Naive thymus-derived CD4-positive, alpha-beta T cell (primary cell): ENCODE data around the gene CAMTA1. TPM values are rescaled to one million over a fixed set of nuclear protein-coding genes. Genes with fewer than 3 reads are reported as not detected.

ENCODE experiments used
- ATAC-seq: fragments of 150-1000 bp; cut with Tn5 transposase; 2 replicates; pipeline ENCODE4 v1.10.0; 2021; ENCODE audit warnings: mild to moderate bottlenecking, moderate library complexity
- CTCF ChIA-PET: fragments of 350-600 bp; sonication (Branson Sonifier 250); formaldehyde crosslinking; loops from one replicate; lab custom pipeline; 2021; ENCODE audit warnings: antibody characterized with exemption; lab: Charles Lee
- POLR2A ChIA-PET: fragments of 350-600 bp; sonication (Branson Sonifier 250); formaldehyde crosslinking; loops from one replicate; lab custom pipeline; 2021; ENCODE audit warnings: antibody characterized with exemption, inconsistent platforms; lab: Charles Lee
- DNase-seq, 9 donors: peaks; one replicate each; pipeline versions ENCODE4 v3.0.0 to v3.0.0-alpha.2; 2020 to 2022; ENCODE audit warnings: mixed read lengths in 1 of 9
- H3K27ac ChIP-seq: one replicate; pipeline ENCODE4 v1.7.0; 2013; ENCODE audit warnings: mild to moderate bottlenecking, low read depth, low read length, moderate library complexity
- H3K27me3 ChIP-seq, 2 donors: one replicate each; pipeline ENCODE4 v1.7.0; 2013; ENCODE audit warnings: low read length in 2 of 2, mild to moderate bottlenecking in 2 of 2, moderate library complexity in 2 of 2; ENCODE audit not compliant: control insufficient read depth in 2 of 2, insufficient read depth in 2 of 2
- H3K36me3 ChIP-seq, 3 experiments: 1 replicate in 2 of 3; 2 replicates in 1 of 3; pipeline ENCODE4 v1.7.0; 2013; ENCODE audit warnings: low read length in 3 of 3, mild to moderate bottlenecking in 3 of 3, moderate library complexity in 1 of 3; ENCODE audit not compliant: insufficient read depth in 3 of 3, control insufficient read depth in 2 of 3
- H3K4me1 ChIP-seq, 2 donors: one replicate each; pipeline ENCODE4 v1.7.0; 2013; ENCODE audit warnings: low read length in 2 of 2, mild to moderate bottlenecking in 2 of 2, moderate library complexity in 1 of 2; ENCODE audit not compliant: control insufficient read depth in 2 of 2, insufficient read depth in 2 of 2
- H3K4me3 ChIP-seq: 2 replicates; pipeline ENCODE4 v1.7.0; 2013; ENCODE audit warnings: mild to moderate bottlenecking, low read length
- H3K9me3 ChIP-seq, 3 experiments: 1 replicate in 2 of 3; 2 replicates in 1 of 3; pipeline ENCODE4 v1.7.0; 2013; ENCODE audit warnings: low read length in 3 of 3; ENCODE audit not compliant: control insufficient read depth in 2 of 3
- H3K27ac Mint-ChIP-seq, 9 donors: one replicate each; pipeline ENCODE4 v1.8.0; 2020 to 2022; ENCODE audit warnings: mixed read lengths in 9 of 9, mild to moderate bottlenecking in 8 of 9, moderate library complexity in 5 of 9, inconsistent platforms in 2 of 9
- H3K27me3 Mint-ChIP-seq, 5 donors: one replicate each; pipeline ENCODE4 v1.8.0; 2021 to 2022; ENCODE audit warnings: mixed read lengths in 5 of 5, mild to moderate bottlenecking in 1 of 5
- H3K36me3 Mint-ChIP-seq, 5 donors: one replicate each; pipeline ENCODE4 v1.8.0; 2020 to 2022; ENCODE audit warnings: mixed read lengths in 5 of 5, mild to moderate bottlenecking in 3 of 5, inconsistent platforms in 1 of 5
- H3K4me1 Mint-ChIP-seq, 7 donors: one replicate each; pipeline ENCODE4 v1.8.0; 2020 to 2022; ENCODE audit warnings: mixed read lengths in 7 of 7, mild to moderate bottlenecking in 3 of 7, inconsistent platforms in 1 of 7
- H3K4me3 Mint-ChIP-seq, 10 donors: one replicate each; pipeline ENCODE4 v1.8.0; 2020 to 2022; ENCODE audit warnings: mild to moderate bottlenecking in 10 of 10, mixed read lengths in 10 of 10, moderate library complexity in 6 of 10, inconsistent platforms in 2 of 10
- H3K9me3 Mint-ChIP-seq, 11 donors: one replicate each; pipeline ENCODE4 v1.8.0; 2020 to 2022; ENCODE audit warnings: mixed read lengths in 11 of 11, mild to moderate bottlenecking in 4 of 11, inconsistent platforms in 1 of 11, moderate library complexity in 1 of 11
- intact Hi-C, 2 donors: fragments of 100-400 bp; cut with micrococcal nuclease; formaldehyde crosslinking; loops; one replicate each; pipeline ENCODE4 v1.15.1; 2023
- polyA plus RNA-seq, 2 donors: library from polyadenylated mRNA; unstranded; fragments of 300-500 nt; fragmentation: Illumina TruSeq; gene quantifications; one replicate each; pipeline ENCODE4 v1.2.3, GENCODE V29; 2021
- total RNA-seq, 6 experiments: library from RNA in 5 of 6; stranded (reverse) in 5 of 6; gene quantifications; 1 replicate in 5 of 6; 2 replicates in 1 of 6; pipeline ENCODE4 v1.2.3 and lab custom pipeline; 2021 to 2026

The CAMTA1 gene
- total and polyA plus RNA-seq, 7 experiments from 2014 or later, result 38.1 to 68.6 (median 42.6) TPM

GRCh38 chr1:7290971-7291970, 506.0 kb downstream of the CAMTA1 start:
- no peak for ATAC-seq
- H3K4me3 ChIP-seq, result no peak overlapping the region
- H3K27me3 Mint-ChIP-seq, result peaks cover 0 to 33% (median 13%) of the 10 kb centered on the region in 5 donors
- no peak overlapping the region for H3K4me3 Mint-ChIP-seq
- intact Hi-C loops, result no loop called here
- CTCF ChIA-PET, result no interaction called here
- H3K36me3 Mint-ChIP-seq, result no peaks in the 10 kb centered on the region
- no peak for DNase-seq
- H3K9me3 Mint-ChIP-seq, result peaks cover 0 to 8% (median 1%) of the 10 kb centered on the region in 11 donors
- H3K27ac ChIP-seq, result no peak overlapping the region
- no peaks in the 10 kb centered on the region for H3K36me3 ChIP-seq
- H3K27ac Mint-ChIP-seq, result no peak overlapping the region
- H3K27me3 ChIP-seq, result no peaks in the 10 kb centered on the region
- H3K4me1 Mint-ChIP-seq, result peaks cover 0 to 5% (median 0%) of the 10 kb centered on the region in 7 donors
- POLR2A ChIA-PET, result no interaction called here
- H3K4me1 ChIP-seq, result no peaks in the 10 kb centered on the region
- no peaks in the 10 kb centered on the region for H3K9me3 ChIP-seq

GRCh38 chr1:7292036-7292681, 506.9 kb downstream of the CAMTA1 start:
- Mint-ChIP-seq H3K27ac (no peak overlapping the region), H3K36me3 (no peaks in the 10 kb centered on the region), H3K4me3 (no peak overlapping the region), H3K9me3 (peaks cover 0 to 10% (median 2%) of the 10 kb centered on the region in 11 donors), H3K27me3 (peaks cover 0 to 25% (median 11%) of the 10 kb centered on the region in 5 donors), H3K4me1 (peaks cover 0 to 5% (median 0%) of the 10 kb centered on the region in 7 donors)
- no peaks in the 10 kb centered on the region for H3K36me3 ChIP-seq
- no peaks in the 10 kb centered on the region for H3K27me3 ChIP-seq
- DNase-seq (no peak), ATAC-seq (no peak)
- H3K9me3 ChIP-seq, result no peaks in the 10 kb centered on the region
- POLR2A ChIA-PET, result no interaction called here
- no peaks in the 10 kb centered on the region for H3K4me1 ChIP-seq
- no peak overlapping the region for H3K27ac ChIP-seq
- CTCF ChIA-PET, result no interaction called here
- intact Hi-C loops, result no loop called here
- H3K4me3 ChIP-seq, result no peak overlapping the region

GRCh38 chr1:7292714-7293419, 507.6 kb downstream of the CAMTA1 start:
- Mint-ChIP-seq H3K4me3 (no peak overlapping the region), H3K27ac (no peak overlapping the region), H3K27me3 (peaks cover 0 to 25% (median 14%) of the 10 kb centered on the region in 5 donors), H3K9me3 (peaks cover 0 to 10% (median 2%) of the 10 kb centered on the region in 11 donors), H3K36me3 (no peaks in the 10 kb centered on the region), H3K4me1 (peaks cover 0 to 5% (median 0%) of the 10 kb centered on the region in 7 donors)
- H3K27ac ChIP-seq, result no peak overlapping the region
- H3K9me3 ChIP-seq, result no peaks in the 10 kb centered on the region
- DNase-seq, result no peak
- POLR2A ChIA-PET, result no interaction called here
- no peaks in the 10 kb centered on the region for H3K27me3 ChIP-seq
- no peaks in the 10 kb centered on the region for H3K36me3 ChIP-seq
- intact Hi-C loops, result no loop called here
- H3K4me3 ChIP-seq, result no peak overlapping the region
- H3K4me1 ChIP-seq, result no peaks in the 10 kb centered on the region
- no peak for ATAC-seq
- CTCF ChIA-PET, result no interaction called here

DNA sequence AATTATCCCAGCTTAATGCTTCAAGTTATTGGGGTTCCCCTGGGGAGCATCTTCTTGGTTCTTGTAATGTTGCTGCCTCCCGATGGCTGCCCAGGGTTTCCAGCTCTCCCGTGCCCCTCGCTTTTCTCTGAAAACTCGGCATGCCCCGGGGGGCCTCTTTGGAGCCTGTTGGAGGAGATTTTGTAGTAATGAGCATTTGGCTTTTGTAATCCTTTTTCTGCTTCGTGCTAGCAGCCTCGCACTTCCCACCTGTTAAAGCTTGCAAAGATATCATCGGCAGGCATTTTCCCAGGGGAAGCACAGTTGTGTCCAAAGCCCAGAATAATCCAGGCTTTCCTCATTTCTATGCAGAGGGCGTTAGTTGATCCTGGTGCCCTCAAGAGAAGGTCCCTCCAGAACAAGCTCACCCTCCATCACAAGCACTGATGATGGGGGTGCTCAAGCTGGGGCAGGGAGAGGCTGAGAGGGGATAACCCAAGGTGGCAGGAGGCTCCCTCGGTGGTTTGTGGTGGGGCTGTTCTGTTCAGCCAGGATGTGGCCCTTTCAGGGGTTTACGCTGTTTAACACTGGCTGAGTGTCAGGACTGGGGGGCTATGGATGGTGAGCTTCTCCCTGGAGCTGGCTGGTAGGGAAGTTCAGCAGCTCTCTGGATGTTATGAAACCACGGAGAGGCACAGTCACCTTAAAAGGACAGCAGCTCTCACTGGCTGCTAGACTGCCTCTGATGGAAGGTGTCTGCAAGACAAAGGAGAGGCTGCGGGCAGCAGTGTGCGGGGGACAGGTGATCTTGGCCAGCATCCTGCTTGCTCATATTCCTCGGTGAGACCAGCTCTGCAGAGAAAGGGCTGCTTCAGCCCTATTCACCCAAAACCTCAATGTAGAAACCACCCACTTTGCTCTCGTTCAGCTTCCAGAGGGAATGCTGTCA, 508.7 kb downstream of the CAMTA1 start:
- no peaks in the 10 kb centered on the region for H3K4me1 ChIP-seq
- ChIA-PET CTCF (no interaction called here), POLR2A (no interaction called here)

DNA sequence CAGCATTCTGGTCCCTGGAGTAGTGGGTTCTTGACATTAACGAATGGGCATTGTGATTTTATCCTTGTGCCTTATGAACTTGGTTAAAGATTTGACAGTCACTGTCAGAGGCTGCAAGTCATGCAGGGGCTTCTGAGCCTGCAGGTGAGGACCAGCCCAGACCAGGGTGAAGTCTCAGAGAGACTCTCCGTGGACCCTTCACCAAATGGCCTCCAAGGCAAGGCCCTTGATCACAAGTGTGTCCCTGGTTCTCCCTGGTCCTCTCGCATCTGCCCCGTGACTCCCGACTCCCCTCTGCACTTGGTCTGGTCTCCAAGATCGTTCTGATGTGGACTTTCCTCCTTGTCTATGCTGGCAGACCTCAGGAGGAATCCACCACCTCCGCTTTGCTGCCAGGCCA, 509.4 kb downstream of the CAMTA1 start:
- no peak for ATAC-seq
- DNase-seq, result no peak
- no peaks in the 10 kb centered on the region for H3K9me3 ChIP-seq
- Mint-ChIP-seq H3K27ac (no peak overlapping the region), H3K36me3 (no peaks in the 10 kb centered on the region), H3K9me3 (peaks cover 0 to 5% (median 0%) of the 10 kb centered on the region in 11 donors), H3K4me1 (peaks cover 0 to 2% (median 0%) of the 10 kb centered on the region in 7 donors), H3K4me3 (no peak overlapping the region), H3K27me3 (peaks cover 0 to 22% (median 13%) of the 10 kb centered on the region in 5 donors)
- no peaks in the 10 kb centered on the region for H3K36me3 ChIP-seq
- intact Hi-C loops, result no loop called here
- H3K27ac ChIP-seq, result no peak overlapping the region
- ChIA-PET POLR2A (no interaction called here), CTCF (no interaction called here)
- H3K4me3 ChIP-seq, result no peak overlapping the region
- H3K4me1 ChIP-seq, result no peaks in the 10 kb centered on the region
- no peaks in the 10 kb centered on the region for H3K27me3 ChIP-seq

More for the DNA sequence above, 508.7 kb downstream of the CAMTA1 start:
- Histone ChIP-seq H3K27me3 (no peaks in the 10 kb centered on the region), H3K4me3 (no peak overlapping the region), H3K9me3 (no peaks in the 10 kb centered on the region), H3K36me3 (no peaks in the 10 kb centered on the region), H3K27ac (no peak overlapping the region)
- Mint-ChIP-seq H3K9me3 (peaks cover 0 to 5% (median 1%) of the 10 kb centered on the region in 11 donors), H3K4me1 (peaks cover 0 to 5% (median 0%) of the 10 kb centered on the region in 7 donors), H3K27ac (no peak overlapping the region), H3K4me3 (no peak overlapping the region), H3K27me3 (peaks cover 0 to 18% (median 8%) of the 10 kb centered on the region in 5 donors), H3K36me3 (no peaks in the 10 kb centered on the region)
- DNase-seq (no peak), ATAC-seq (no peak)
- intact Hi-C loops, result no loop called here

DNA sequence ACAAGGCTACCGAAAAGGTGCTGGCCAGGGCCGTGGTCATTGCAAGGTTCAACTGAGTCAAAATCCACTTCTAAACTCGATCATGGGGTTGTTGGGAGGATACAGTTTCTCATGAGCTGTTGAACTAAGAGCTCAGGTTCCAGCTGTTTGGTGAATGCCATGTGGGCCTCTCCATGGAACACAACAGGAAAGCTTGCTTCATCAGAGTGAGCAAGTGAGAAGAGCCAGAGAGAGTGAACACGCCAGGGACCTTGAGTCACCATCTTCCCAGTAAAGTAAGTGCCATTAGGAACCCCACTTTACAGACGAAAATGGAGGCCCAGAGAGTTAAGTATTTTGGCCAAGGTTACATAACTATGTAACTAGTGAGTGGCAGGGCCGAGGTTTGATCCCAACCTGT, 510.7 kb downstream of the CAMTA1 start:
- H3K27ac Mint-ChIP-seq, result no peak overlapping the region

More for the DNA sequence above, 510.7 kb downstream of the CAMTA1 start:
- Mint-ChIP-seq H3K36me3 (no peaks in the 10 kb centered on the region), H3K4me3 (no peak overlapping the region), H3K4me1 (no peaks in the 10 kb centered on the region), H3K9me3 (peaks cover 0 to 5% (median 0%) of the 10 kb centered on the region in 11 donors), H3K27me3 (peaks cover 0 to 18% (median 17%) of the 10 kb centered on the region in 5 donors)
- ATAC-seq (no peak), DNase-seq (no peak)
- ChIA-PET CTCF (no interaction called here), POLR2A (no interaction called here)
- Histone ChIP-seq H3K9me3 (no peaks in the 10 kb centered on the region), H3K36me3 (no peaks in the 10 kb centered on the region), H3K27ac (no peak overlapping the region), H3K4me1 (no peaks in the 10 kb centered on the region), H3K27me3 (no peaks in the 10 kb centered on the region), H3K4me3 (no peak overlapping the region)
- intact Hi-C loops, result no loop called here
